GM23248 (cell line): Measurements from ENCODE around the gene IL13RA1. TPM values are rescaled to one million over a fixed set of nuclear protein-coding genes. Genes with fewer than 3 reads are reported as not detected.
"Not testable (repeated sequence)": the region's sequence is repeated elsewhere in the genome, so short reads cannot be mapped to it uniquely, and the experiment has no call there.

Experiments used
- DNase-seq: peaks from one replicate; pipeline ENCODE4 v3.0.0-alpha.2; 2015
- H2AFZ ChIP-seq: fragments of 200-600 bp; sonication (generic); 2 replicates; pipeline ENCODE4 v1.6.1; 2016; ENCODE audit warnings: antibody characterized with exemption
- H3F3A ChIP-seq: fragments of 200-600 bp; sonication (generic); 2 replicates; pipeline ENCODE4 v1.6.1; 2016; ENCODE audit warnings: mild to moderate bottlenecking, antibody characterized with exemption, mixed run types; ENCODE audit not compliant: insufficient read depth
- H3K27ac ChIP-seq: fragments of 200-600 bp; sonication (generic); 2 replicates; pipeline ENCODE4 v1.5.1; 2016; ENCODE audit warnings: mild to moderate bottlenecking
- H3K27me3 ChIP-seq: fragments of 200-600 bp; sonication (generic); replicated peaks from 2 replicates; pipeline ENCODE4 v1.6.1; 2016; ENCODE audit warnings: mild to moderate bottlenecking; ENCODE audit not compliant: insufficient read depth
- H3K36me3 ChIP-seq: fragments of 200-600 bp; sonication (generic); 2 replicates; pipeline ENCODE4 v1.6.1; 2016; ENCODE audit warnings: low read depth, mild to moderate bottlenecking
- H3K4me1 ChIP-seq: fragments of 200-600 bp; sonication (generic); 2 replicates; pipeline ENCODE4 v1.6.1; 2016; ENCODE audit warnings: mild to moderate bottlenecking; ENCODE audit not compliant: insufficient read depth
- H3K4me2 ChIP-seq: fragments of 200-600 bp; sonication (generic); one replicate; pipeline ENCODE4 v1.6.1; 2016; ENCODE audit warnings: mild to moderate bottlenecking; ENCODE audit not compliant: unreplicated experiment
- H3K4me3 ChIP-seq: fragments of 200-600 bp; sonication (generic); 2 replicates; pipeline ENCODE4 v1.5.1; 2016; ENCODE audit warnings: mild to moderate bottlenecking
- H3K79me2 ChIP-seq: fragments of 200-600 bp; sonication (generic); 2 replicates; pipeline ENCODE4 v1.6.1; 2016; ENCODE audit warnings: mild to moderate bottlenecking; ENCODE audit not compliant: insufficient read depth
- H3K9ac ChIP-seq: fragments of 200-600 bp; sonication (generic); 2 replicates; pipeline ENCODE4 v1.6.1; 2016; ENCODE audit warnings: mild to moderate bottlenecking
- H3K9me2 ChIP-seq: fragments of 200-600 bp; sonication (generic); 2 replicates; pipeline ENCODE4 v1.6.1; 2016; ENCODE audit warnings: mixed run types, mild to moderate bottlenecking, moderate library complexity; ENCODE audit not compliant: insufficient read depth
- H3K9me3 ChIP-seq: fragments of 200-600 bp; sonication (generic); one replicate; pipeline ENCODE4 v1.6.1; 2017; ENCODE audit warnings: low read depth
- H4K20me1 ChIP-seq: fragments of 200-600 bp; sonication (generic); 2 replicates; pipeline ENCODE4 v1.6.0; 2016; ENCODE audit not compliant: insufficient read depth
- EZH2 ChIP-seq: fragments of 200-600 bp; sonication (generic); IDR thresholded peaks from 2 replicates; pipeline ENCODE4 v1.6.1; 2018; ENCODE audit warnings: antibody characterized with exemption, mild to moderate bottlenecking; ENCODE audit not compliant: insufficient read depth, poor library complexity, severe bottlenecking
- EZH2phosphoT487 ChIP-seq: fragments of 200-600 bp; sonication (generic); IDR thresholded peaks from 2 replicates; pipeline ENCODE4 v1.6.1; 2018; ENCODE audit warnings: antibody characterized with exemption, moderate library complexity, mild to moderate bottlenecking, low read depth; ENCODE audit not compliant: insufficient read depth
- WGBS, 2 experiments: methylation state at CpG; one replicate each; pipeline ENCODE4 v1.1.6; 2015 to 2017; ENCODE audit warnings: low lambda C conversion rate in 2 of 2, low coverage in 1 of 2; ENCODE audit errors: missing lambda C conversion rate in 2 of 2; 5-methylcytosine and 5-hydroxymethylcytosine counted together
- in situ Hi-C: fragments of 300-500 bp; cut with MboI; formaldehyde crosslinking; loops from 2 replicates; pipeline ENCODE4 v1.15.0; 2020
- polyA plus RNA-seq: library from polyadenylated mRNA; unstranded; fragments of >200 nt; fragmentation: Nextera tagmentation; extraction: Ambion mirVana; gene quantifications from 2 replicates; pipeline ENCODE4 v1.2.1, GENCODE V29; 2016
- total RNA-seq: library from RNA; depleted of rRNA; stranded (reverse); fragments of >200 nt; shearing (Covaris generic); gene quantifications from 2 replicates; pipeline ENCODE4 v1.2.3, GENCODE V29; 2014

IL13RA1 gene
- total and polyA plus RNA-seq, 2 experiments from 2014 or later = 47.9 to 51.2 TPM

DNA sequence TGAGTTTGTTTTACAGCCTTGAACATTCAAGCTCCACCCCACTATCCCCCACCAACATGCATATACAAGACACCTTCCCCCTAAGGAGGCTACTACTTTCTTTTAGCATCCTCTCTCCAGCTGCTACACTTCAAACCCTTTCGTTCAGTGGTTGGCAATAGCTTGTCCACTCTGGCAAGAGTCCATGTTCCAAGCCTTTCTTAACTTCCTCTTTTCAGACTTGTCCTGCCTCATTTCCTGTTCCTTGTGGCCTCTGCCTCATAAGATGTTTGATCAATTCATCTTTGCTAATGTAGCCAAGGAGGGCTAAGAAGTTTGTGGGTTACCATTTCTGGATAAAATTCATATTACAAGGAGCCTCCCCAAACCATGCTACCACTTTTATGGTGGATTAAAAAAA is 75.5 kb downstream of the IL13RA1 start:
- peak; percentile 17 for DNase-seq
- Histone ChIP-seq H3K4me1 (no peaks in the 10 kb centered on the region), H3K27me3 (no peaks in the 10 kb centered on the region), H4K20me1 (no peaks in the 10 kb centered on the region), H2AFZ (no peak overlapping the region), H3F3A (no peaks in the 10 kb centered on the region), H3K36me3 (no peaks in the 10 kb centered on the region), H3K9ac (no peak overlapping the region), H3K27ac (no peak overlapping the region), H3K9me3 (no peaks in the 10 kb centered on the region), H3K4me2 (no peak overlapping the region), H3K79me2 (no peaks in the 10 kb centered on the region), H3K4me3 (no peak overlapping the region), H3K9me2 (no peaks in the 10 kb centered on the region)
- WGBS, 2 experiments = 9 to 22% methylated on average over 1 of the region's 1 CpG
- TF ChIP-seq EZH2phosphoT487 (no peak), EZH2 (no peak)
- in situ Hi-C loops = loop anchor here (10.0 to 25.0 kb wide), 2 partner anchors 178 to 341 kb away; no protein-coding TSS in a partner anchor

- no peaks in the 10 kb centered on the region for H3K79me2 ChIP-seq
- WGBS, 2 experiments = 23 to 32% methylated on average over 4 of the region's 4 CpGs
- H3K9me2 ChIP-seq = no peaks in the 10 kb centered on the region
- no peak overlapping the region for H3K9ac ChIP-seq
- H3K27me3 ChIP-seq = no peaks in the 10 kb centered on the region
- TF ChIP-seq EZH2 = no peak
- no peak for TF ChIP-seq EZH2phosphoT487
- H4K20me1 ChIP-seq = no peaks in the 10 kb centered on the region
- no peak overlapping the region for H3K27ac ChIP-seq
- no peaks in the 10 kb centered on the region for H3F3A ChIP-seq
- H2AFZ ChIP-seq = no peak overlapping the region
- no peaks in the 10 kb centered on the region for H3K4me1 ChIP-seq
- no peak overlapping the region for H3K4me2 ChIP-seq
- no peaks in the 10 kb centered on the region for H3K36me3 ChIP-seq
- DNase-seq = peak; percentile 65
- H3K9me3 ChIP-seq = no peaks in the 10 kb centered on the region
- in situ Hi-C loops = loop anchor here (10.0 to 25.0 kb wide), 2 partner anchors 183 to 345 kb away; no protein-coding TSS in a partner anchor
- no peak overlapping the region for H3K4me3 ChIP-seq
Measured at GRCh38 chrX:118807151-118808017, 80.0 kb downstream of the IL13RA1 start.

DNA sequence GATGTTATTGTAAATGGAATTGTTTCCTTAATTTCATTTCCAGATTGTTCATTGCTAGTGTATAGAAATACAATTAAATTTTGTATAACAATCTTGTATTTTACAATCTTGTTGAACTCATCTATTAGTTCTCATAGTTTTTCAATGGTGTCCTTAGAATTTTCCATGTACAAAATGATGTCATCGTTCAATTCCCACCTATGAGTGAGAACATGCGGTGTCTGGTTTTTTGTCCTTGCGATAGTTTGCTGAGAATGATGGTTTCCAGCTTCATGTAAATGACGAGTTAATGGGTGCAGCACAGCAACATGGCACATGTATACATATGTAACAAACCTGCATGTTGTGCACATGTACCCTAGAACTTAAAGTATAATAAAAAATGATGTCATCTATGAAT is 89.9 kb downstream of the IL13RA1 start:
- H3K79me2 ChIP-seq, H3K9me2 ChIP-seq, DNase-seq, H3K9ac ChIP-seq, H3K4me3 ChIP-seq, H4K20me1 ChIP-seq, H3K9me3 ChIP-seq, H3K4me2 ChIP-seq, H3K27ac ChIP-seq, H3K4me1 ChIP-seq, H3K36me3 ChIP-seq, H3K27me3 ChIP-seq, H3F3A ChIP-seq, H2AFZ ChIP-seq: not testable (repeated sequence)
- in situ Hi-C loops = loop anchor here (25.0 kb wide), 1 partner anchor 355 kb away; no protein-coding TSS in a partner anchor
- 93 to 95% methylated on average over 4 of the region's 4 CpGs for WGBS, 2 experiments

- Histone ChIP-seq H4K20me1 (no peaks in the 10 kb centered on the region), H2AFZ (peak within 1 kb of the TSS; percentile 63), H3K36me3 (no peaks in the 10 kb centered on the region), H3F3A (no peaks in the 10 kb centered on the region), H3K4me2 (peak within 1 kb of the TSS; percentile 71), H3K4me3 (peak within 1 kb of the TSS; percentile 59), H3K9ac (no peak within 1 kb of the TSS), H3K79me2 (no peaks in the 10 kb centered on the region), H3K27me3 (peaks cover 10% of the 10 kb centered on the region), H3K9me3 (no peaks in the 10 kb centered on the region), H3K4me1 (no peaks in the 10 kb centered on the region), H3K9me2 (no peaks in the 10 kb centered on the region), H3K27ac (no peak within 1 kb of the TSS)
- in situ Hi-C loops = loop anchor here (25.0 kb wide), 1 partner anchor 361 kb away; no protein-coding TSS in a partner anchor
- TF ChIP-seq EZH2 (no peak), EZH2phosphoT487 (no peak)
- peak; percentile 57 for DNase-seq
- WGBS, 2 experiments = 8 to 9% methylated on average over 25 to 41 of the region's 51 CpGs
Measured at GRCh38 chrX:118823263-118824172, 96.1 kb downstream of the IL13RA1 start, which contains the start of gene ZCCHC12. TSS of gene ZCCHC12 (plus strand) at chrX:118823824. CDS start at chrX:118825245, 1,421 bp downstream.
